H9 (cell line): Measurements from ENCODE around the gene TRIOBP. TPM values are rescaled to one million over a fixed set of nuclear protein-coding genes. Genes with fewer than 3 reads are reported as not detected.

Experiments used
- DNase-seq: peaks from one replicate; pipeline ENCODE4 v3.0.0-alpha.2; 2017
- H2AFZ ChIP-seq: one replicate; pipeline ENCODE4 v1.6.1; 2013; ENCODE audit warnings: mild to moderate bottlenecking, low read length, control low read depth, moderate library complexity
- H2AK5ac ChIP-seq: 2 replicates; pipeline ENCODE4 v1.6.1; 2013; ENCODE audit warnings: low read length, control low read depth, mixed read lengths; ENCODE audit not compliant: insufficient read length
- H2BK120ac ChIP-seq: one replicate; pipeline ENCODE4 v1.6.1; 2013; ENCODE audit warnings: low read depth, mild to moderate bottlenecking, low read length, control low read depth, inconsistent platforms; ENCODE audit not compliant: poor library complexity, severe bottlenecking
- H2BK12ac ChIP-seq: 2 replicates; pipeline ENCODE4 v1.6.1; 2013; ENCODE audit warnings: low read length, control low read depth, mixed read lengths, low read depth; ENCODE audit not compliant: insufficient read length
- H2BK15ac ChIP-seq: 2 replicates; pipeline ENCODE4 v1.6.1; 2013; ENCODE audit warnings: low read depth, low read length, control low read depth
- H2BK20ac ChIP-seq: one replicate; pipeline ENCODE4 v1.6.1; 2013; ENCODE audit warnings: low read depth, mild to moderate bottlenecking, low read length, control low read depth, inconsistent platforms; ENCODE audit not compliant: poor library complexity, severe bottlenecking
- H2BK5ac ChIP-seq: 2 replicates; pipeline ENCODE4 v1.6.1; 2013; ENCODE audit warnings: low read length, control low read depth, mixed read lengths; ENCODE audit not compliant: insufficient read length
- H3K14ac ChIP-seq: 2 replicates; pipeline ENCODE4 v1.6.1; 2013; ENCODE audit warnings: low read length, control low read depth; ENCODE audit not compliant: insufficient read depth
- H3K18ac ChIP-seq: 2 replicates; pipeline ENCODE4 v1.6.1; 2013; ENCODE audit warnings: low read depth, mild to moderate bottlenecking, mixed read lengths, low read length, control low read depth; ENCODE audit not compliant: insufficient read length
- H3K23ac ChIP-seq: 2 replicates; pipeline ENCODE4 v1.6.1; 2013; ENCODE audit warnings: low read length, control low read depth, mixed read lengths, low read depth; ENCODE audit not compliant: insufficient read length
- H3K23me2 ChIP-seq: 2 replicates; pipeline ENCODE4 v1.6.1; 2013; ENCODE audit warnings: low read depth, mild to moderate bottlenecking, mixed read lengths, low read length, control low read depth; ENCODE audit not compliant: insufficient read length, poor library complexity, severe bottlenecking
- H3K27ac ChIP-seq: 2 replicates; pipeline ENCODE4 v1.5.1; 2013; ENCODE audit warnings: low read length, control low read depth, mixed read lengths, low read depth; ENCODE audit not compliant: insufficient read length
- H3K27me3 ChIP-seq: 2 replicates; pipeline ENCODE4 v1.6.1; 2013; ENCODE audit warnings: low read length, control low read depth, inconsistent platforms; ENCODE audit not compliant: insufficient read depth
- H3K4ac ChIP-seq: 2 replicates; pipeline ENCODE4 v1.6.1; 2013; ENCODE audit warnings: low read depth, mild to moderate bottlenecking, control low read depth, inconsistent platforms, low read length, moderate library complexity
- H3K4me1 ChIP-seq: 2 replicates; pipeline ENCODE4 v1.6.1; 2013; ENCODE audit warnings: low read length, control low read depth, inconsistent platforms; ENCODE audit not compliant: insufficient read depth
- H3K4me2 ChIP-seq: 2 replicates; pipeline ENCODE4 v1.6.1; 2013; ENCODE audit warnings: low read length, control low read depth, mixed read lengths; ENCODE audit not compliant: insufficient read length, insufficient read depth
- H3K56ac ChIP-seq: 2 replicates; pipeline ENCODE4 v1.6.1; 2013; ENCODE audit warnings: low read depth, mild to moderate bottlenecking, mixed read lengths, low read length, control low read depth; ENCODE audit not compliant: insufficient read length
- H3K79me1 ChIP-seq: 2 replicates; pipeline ENCODE4 v1.6.1; 2013; ENCODE audit warnings: low read depth, mild to moderate bottlenecking, moderate library complexity, low read length, control low read depth, inconsistent platforms; ENCODE audit not compliant: insufficient read depth, poor library complexity, severe bottlenecking
- H3K79me2 ChIP-seq: 2 replicates; pipeline ENCODE4 v1.6.1; 2013; ENCODE audit warnings: low read length, control low read depth, inconsistent platforms; ENCODE audit not compliant: insufficient read depth
- H3K9ac ChIP-seq: 2 replicates; pipeline ENCODE4 v1.6.1; 2013; ENCODE audit warnings: low read length, control low read depth, mixed read lengths; ENCODE audit not compliant: insufficient read length; ENCODE audit errors: extremely low read depth
- H3K9me3 ChIP-seq: one replicate; pipeline ENCODE4 v1.6.1; 2013; ENCODE audit warnings: low read depth, low read length, inconsistent platforms; ENCODE audit not compliant: control insufficient read depth
- H3T11ph ChIP-seq: one replicate; pipeline ENCODE4 v1.6.1; 2013; ENCODE audit warnings: mild to moderate bottlenecking, low read length, control low read depth, inconsistent platforms
- H4K20me1 ChIP-seq: one replicate; pipeline ENCODE4 v1.6.1; 2013; ENCODE audit not compliant: control insufficient read depth, insufficient read length, insufficient read depth
- H4K5ac ChIP-seq: 2 replicates; pipeline ENCODE4 v1.6.1; 2013; ENCODE audit warnings: low read depth, mild to moderate bottlenecking, mixed read lengths, low read length, control low read depth; ENCODE audit not compliant: insufficient read length
- H4K8ac ChIP-seq: replicated peaks from 2 replicates; pipeline ENCODE4 v1.6.1; 2013; ENCODE audit warnings: low read length, control low read depth, mixed read lengths, low read depth; ENCODE audit not compliant: insufficient read length
- H4K91ac ChIP-seq: 2 replicates; pipeline ENCODE4 v1.6.1; 2013; ENCODE audit warnings: low read depth, mild to moderate bottlenecking, moderate library complexity, mixed read lengths, low read length, control low read depth; ENCODE audit not compliant: insufficient read length
- H3K27ac Mint-ChIP-seq, 3 experiments: 2 replicates in 2 of 3; 3 replicates in 1 of 3; pipeline ENCODE4 v1.8.0; 2020 to 2021; ENCODE audit warnings: mixed read lengths in 3 of 3, mild to moderate bottlenecking in 1 of 3, moderate library complexity in 1 of 3
- H3K27me3 Mint-ChIP-seq: 2 replicates; pipeline ENCODE4 v1.8.0; 2021; ENCODE audit warnings: low read depth, mild to moderate bottlenecking, moderate library complexity, mixed read lengths
- H3K36me3 Mint-ChIP-seq, 3 experiments: 2 replicates in 2 of 3; 3 replicates in 1 of 3; pipeline ENCODE4 v1.8.0; 2020 to 2021; ENCODE audit warnings: low read depth in 3 of 3, mixed read lengths in 3 of 3; ENCODE audit not compliant: insufficient read depth in 1 of 3
- H3K4me1 Mint-ChIP-seq, 2 experiments: 2 replicates each; pipeline ENCODE4 v1.8.0; 2020; ENCODE audit warnings: mixed read lengths in 2 of 2
- H3K4me3 Mint-ChIP-seq, 2 experiments: 2 replicates in 1 of 2; 3 replicates in 1 of 2; pipeline ENCODE4 v1.8.0; 2020 to 2021; ENCODE audit warnings: mild to moderate bottlenecking in 2 of 2, mixed read lengths in 2 of 2, moderate library complexity in 1 of 2
- H3K9me3 Mint-ChIP-seq, 2 experiments: 2 replicates in 1 of 2; 3 replicates in 1 of 2; pipeline ENCODE4 v1.8.0; 2020; ENCODE audit warnings: mild to moderate bottlenecking in 2 of 2, mixed read lengths in 2 of 2, moderate library complexity in 1 of 2
- WGBS: extraction: QIAGEN DNeasy Blood & Tissue Kit; methylation state at CpG from one replicate; pipeline ENCODE4 v1.1.7; 2013; ENCODE audit warnings: missing lambda C conversion rate, low lambda C conversion rate, mixed read lengths; ENCODE audit not compliant: insufficient read length; ENCODE audit errors: extremely low coverage; 5-methylcytosine and 5-hydroxymethylcytosine counted together
- total RNA-seq: library from RNA; stranded (reverse); gene quantifications from 2 replicates; pipeline ENCODE4 v1.2.1, GENCODE V29; 2021
- TF ChIP-seq, protein P1 (sequence below): fragments of 200-600 bp; sonication (generic); conservative IDR thresholded peaks from 3 replicates; pipeline ENCODE4 v1.8.0; 2021; ENCODE audit warnings: antibody characterized with exemption, mild to moderate bottlenecking

Gene TRIOBP
- total RNA-seq, 1 experiment from 2014 or later = 52.7 TPM

- Histone ChIP-seq H3K23ac (no peak overlapping the region), H3K27ac (no peak overlapping the region), H3K23me2 (no peaks in the 10 kb centered on the region), H3K4ac (no peak overlapping the region), H2BK5ac (no peak overlapping the region), H3K14ac (no peak overlapping the region), H2BK15ac (no peak overlapping the region), H3K9me3 (no peaks in the 10 kb centered on the region), H3T11ph (no peak overlapping the region), H3K27me3 (no peaks in the 10 kb centered on the region; the same call in 1 of the 2 replicates), H2AK5ac (no peak overlapping the region), H4K5ac (no peak overlapping the region), H4K8ac (no peak overlapping the region), H3K79me2 (no peaks in the 10 kb centered on the region), H2AFZ (no peak overlapping the region), H3K79me1 (no peaks in the 10 kb centered on the region), H2BK12ac (no peak overlapping the region), H2BK20ac (no peak overlapping the region), H2BK120ac (no peak overlapping the region), H4K20me1 (no peaks in the 10 kb centered on the region), H4K91ac (no peak overlapping the region), H3K56ac (no peak overlapping the region), H3K4me2 (no peak overlapping the region), H3K9ac (no peak overlapping the region), H3K4me1 (no peaks in the 10 kb centered on the region), H3K18ac (no peak overlapping the region)
- H3K27ac Mint-ChIP-seq = no peak overlapping the region
- H3K36me3 Mint-ChIP-seq = peaks cover 21 to 75% (median 73%) of the 10 kb centered on the region in 3 experiments; a peak in 6 of 7 replicates
- no CpG with 5 or more reads among the region's 11 CpGs for WGBS
- H3K4me1 Mint-ChIP-seq = no peaks in the 10 kb centered on the region
- H3K4me3 Mint-ChIP-seq = no peak overlapping the region
- TF ChIP-seq, protein P1, sequence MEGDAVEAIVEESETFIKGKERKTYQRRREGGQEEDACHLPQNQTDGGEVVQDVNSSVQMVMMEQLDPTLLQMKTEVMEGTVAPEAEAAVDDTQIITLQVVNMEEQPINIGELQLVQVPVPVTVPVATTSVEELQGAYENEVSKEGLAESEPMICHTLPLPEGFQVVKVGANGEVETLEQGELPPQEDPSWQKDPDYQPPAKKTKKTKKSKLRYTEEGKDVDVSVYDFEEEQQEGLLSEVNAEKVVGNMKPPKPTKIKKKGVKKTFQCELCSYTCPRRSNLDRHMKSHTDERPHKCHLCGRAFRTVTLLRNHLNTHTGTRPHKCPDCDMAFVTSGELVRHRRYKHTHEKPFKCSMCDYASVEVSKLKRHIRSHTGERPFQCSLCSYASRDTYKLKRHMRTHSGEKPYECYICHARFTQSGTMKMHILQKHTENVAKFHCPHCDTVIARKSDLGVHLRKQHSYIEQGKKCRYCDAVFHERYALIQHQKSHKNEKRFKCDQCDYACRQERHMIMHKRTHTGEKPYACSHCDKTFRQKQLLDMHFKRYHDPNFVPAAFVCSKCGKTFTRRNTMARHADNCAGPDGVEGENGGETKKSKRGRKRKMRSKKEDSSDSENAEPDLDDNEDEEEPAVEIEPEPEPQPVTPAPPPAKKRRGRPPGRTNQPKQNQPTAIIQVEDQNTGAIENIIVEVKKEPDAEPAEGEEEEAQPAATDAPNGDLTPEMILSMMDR = no peak
- DNase-seq = no peak
- no peaks in the 10 kb centered on the region; the same call in 1 of the 2 replicates for H3K27me3 Mint-ChIP-seq
- H3K9me3 Mint-ChIP-seq = no peaks in the 10 kb centered on the region
Measured at GRCh38 chr22:37759281-37759680, 62.4 kb downstream of the TRIOBP start.
